ENCODE results near the gene KCNE2.
"Not testable (repeated sequence)": the region's sequence is repeated elsewhere in the genome, so short reads cannot be mapped to it uniquely, and the experiment has no call there.

KCNE2 gene

DNA sequence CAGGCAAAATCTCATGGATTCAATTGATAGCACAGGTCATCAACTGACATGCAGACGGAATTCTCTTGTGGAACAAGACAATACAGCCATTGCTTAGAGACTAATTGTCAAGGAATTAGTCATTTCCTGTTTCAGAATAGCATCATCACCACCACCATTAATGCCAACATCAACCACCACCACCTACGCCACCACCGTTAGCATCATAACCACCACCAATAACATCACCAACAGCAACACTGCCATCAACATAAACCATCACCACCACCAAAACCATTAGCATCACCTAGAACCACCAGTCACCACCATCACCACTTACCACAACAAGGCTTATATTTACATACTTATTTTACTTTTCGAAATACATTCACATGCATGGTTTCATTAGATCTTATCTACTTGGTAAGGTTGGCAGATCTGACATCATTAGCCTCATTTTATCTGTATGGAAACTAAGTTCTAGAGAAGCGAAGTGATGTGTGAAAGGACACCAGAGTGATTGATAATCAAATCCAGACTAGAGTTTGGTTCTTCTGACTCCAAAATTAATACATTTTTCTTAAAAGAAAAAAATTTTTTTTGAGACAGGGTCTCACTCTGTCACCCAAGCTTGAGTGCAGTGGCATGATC, 53.8 kb downstream of the KCNE2 start:
- not testable (repeated sequence) for DNase-seq
